Amniotic epithelial cell (primary cell): ENCODE results near the gene GALK2.

Experiments
- DNase-seq: peaks from one replicate; pipeline ENCODE4 v3.0.0-alpha.2; 2010; ENCODE audit warnings: low read depth

Gene GALK2

GRCh38 chr15:49169880-49170597 is at the start of gene GALK2:
TSS of gene GALK2 (plus strand) at chr15:49170247. CDS start at chr15:49170323, 76 bp downstream.
- DNase-seq: peak; percentile 88

GRCh38 chr15:49120832-49121231 is 49.2 kb upstream of the GALK2 start:
- DNase-seq: no peak

- DNase-seq: no peak
Measured at GRCh38 chr15:49121901-49122300, 48.1 kb upstream of the GALK2 start.

GRCh38 chr15:49122541-49123062 is 47.4 kb upstream of the GALK2 start:
- no peak for DNase-seq

- DNase-seq: no peak
Measured at GRCh38 chr15:49124371-49124770, 45.7 kb upstream of the GALK2 start.

- no peak for DNase-seq
Measured at GRCh38 chr15:49131403-49131802, 38.6 kb upstream of the GALK2 start.

GRCh38 chr15:49134683-49135341 is 35.2 kb upstream of the GALK2 start:
- peak; percentile 70 for DNase-seq

- peak; percentile 13 for DNase-seq
Measured at GRCh38 chr15:49135342-49135857, 34.6 kb upstream of the GALK2 start.

- peak; percentile 87 for DNase-seq
Measured at GRCh38 chr15:49135911-49136310, 34.1 kb upstream of the GALK2 start.

GRCh38 chr15:49137861-49138260 is 32.2 kb upstream of the GALK2 start:
- DNase-seq: peak; percentile 43

GRCh38 chr15:49145651-49146609 is 24.1 kb upstream of the GALK2 start:
- peak; percentile 69 for DNase-seq

- no peak for DNase-seq
Measured at GRCh38 chr15:49148298-49148697, 21.7 kb upstream of the GALK2 start.

- no peak for DNase-seq
Measured at GRCh38 chr15:49148727-49149126, 21.3 kb upstream of the GALK2 start.

GRCh38 chr15:49151831-49152230 is 18.2 kb upstream of the GALK2 start:
- no peak for DNase-seq

- no peak for DNase-seq
Measured at GRCh38 chr15:49152552-49153312, 17.3 kb upstream of the GALK2 start.

GRCh38 chr15:49154359-49154758 is 15.7 kb upstream of the GALK2 start:
- DNase-seq: no peak

GRCh38 chr15:49154799-49155109 is 15.3 kb upstream of the GALK2 start:
- DNase-seq: no peak

- peak; percentile 99 for DNase-seq
Measured at GRCh38 chr15:49155110-49155833, 14.8 kb upstream of the GALK2 start, which contains the start of gene COPS2. TSS of gene COPS2 (minus strand) at chr15:49155599. CDS start at chr15:49155578, 21 bp downstream.

GRCh38 chr15:49155834-49156627 is 14.0 kb upstream of the GALK2 start:
- peak; percentile 33 for DNase-seq

- DNase-seq: no peak
Measured at GRCh38 chr15:49163678-49164077, 6.4 kb upstream of the GALK2 start.
